Mesendoderm (in vitro differentiated cells): Measurements from ENCODE around the gene SCP2.

ENCODE experiments used
- DNase-seq: peaks from one replicate; pipeline ENCODE4 v3.0.0; 2013
- H2AK5ac ChIP-seq: 2 replicates; pipeline ENCODE4 v1.6.1; 2013; ENCODE audit warnings: low read length, inconsistent platforms
- H2BK120ac ChIP-seq: 2 replicates; pipeline ENCODE4 v1.6.1; 2013; ENCODE audit warnings: low read depth, mild to moderate bottlenecking, low read length, moderate library complexity, mixed read lengths
- H2BK15ac ChIP-seq: replicated peaks from 2 replicates; pipeline ENCODE4 v1.6.1; 2013; ENCODE audit warnings: low read depth, mild to moderate bottlenecking, moderate library complexity
- H2BK5ac ChIP-seq: 2 replicates; pipeline ENCODE4 v1.6.1; 2013; ENCODE audit warnings: low read length, inconsistent platforms
- H3K18ac ChIP-seq: 2 replicates; pipeline ENCODE4 v1.6.1; 2013; ENCODE audit warnings: mild to moderate bottlenecking, low read length, mixed read lengths
- H3K23ac ChIP-seq: one replicate; pipeline ENCODE4 v1.6.1; 2013; ENCODE audit warnings: low read length
- H3K27ac ChIP-seq: 2 replicates; pipeline ENCODE4 v1.5.1; 2013; ENCODE audit warnings: low read depth, mild to moderate bottlenecking, inconsistent platforms, low read length, moderate library complexity
- H3K27me3 ChIP-seq: 2 replicates; pipeline ENCODE4 v1.6.1; 2013; ENCODE audit warnings: low read length, control low read depth, mild to moderate bottlenecking, inconsistent platforms; ENCODE audit not compliant: insufficient read depth, poor library complexity
- H3K36me3 ChIP-seq: 2 replicates; pipeline ENCODE4 v1.6.1; 2013; ENCODE audit warnings: low read length, inconsistent platforms; ENCODE audit not compliant: control insufficient read depth, insufficient read depth
- H3K4ac ChIP-seq: one replicate; pipeline ENCODE4 v1.6.1; 2013; ENCODE audit warnings: low read depth, mild to moderate bottlenecking, low read length, moderate library complexity
- H3K4me1 ChIP-seq: 2 replicates; pipeline ENCODE4 v1.6.1; 2013; ENCODE audit warnings: low read depth, low read length, inconsistent platforms; ENCODE audit not compliant: control insufficient read depth
- H3K4me2 ChIP-seq: 2 replicates; pipeline ENCODE4 v1.6.1; 2013; ENCODE audit warnings: low read length
- H3K4me3 ChIP-seq: 2 replicates; pipeline ENCODE4 v1.5.1; 2013; ENCODE audit warnings: mild to moderate bottlenecking, low read length
- H3K56ac ChIP-seq: one replicate; pipeline ENCODE4 v1.6.1; 2013; ENCODE audit warnings: low read length
- H3K79me1 ChIP-seq: 2 replicates; pipeline ENCODE4 v1.6.1; 2013; ENCODE audit warnings: low read length, inconsistent platforms
- H3K79me2 ChIP-seq: 2 replicates; pipeline ENCODE4 v1.6.1; 2013; ENCODE audit warnings: mild to moderate bottlenecking, low read length; ENCODE audit not compliant: control insufficient read depth, insufficient read depth
- H3K9ac ChIP-seq: 2 replicates; pipeline ENCODE4 v1.6.1; 2013; ENCODE audit warnings: low read length, inconsistent platforms
- H4K5ac ChIP-seq: one replicate; pipeline ENCODE4 v1.6.1; 2013; ENCODE audit warnings: low read length
- H4K8ac ChIP-seq: one replicate; pipeline ENCODE4 v1.6.1; 2013; ENCODE audit warnings: low read depth, mild to moderate bottlenecking, control low read depth, low read length, moderate library complexity
- WGBS: extraction: QIAGEN DNeasy Blood & Tissue Kit; methylation state at CpG from one replicate; pipeline ENCODE4 v1.1.7; 2013; ENCODE audit warnings: low lambda C conversion rate, missing lambda C conversion rate; ENCODE audit not compliant: insufficient coverage; ENCODE audit errors: extremely low coverage; 5-methylcytosine and 5-hydroxymethylcytosine counted together

Gene SCP2

DNA sequence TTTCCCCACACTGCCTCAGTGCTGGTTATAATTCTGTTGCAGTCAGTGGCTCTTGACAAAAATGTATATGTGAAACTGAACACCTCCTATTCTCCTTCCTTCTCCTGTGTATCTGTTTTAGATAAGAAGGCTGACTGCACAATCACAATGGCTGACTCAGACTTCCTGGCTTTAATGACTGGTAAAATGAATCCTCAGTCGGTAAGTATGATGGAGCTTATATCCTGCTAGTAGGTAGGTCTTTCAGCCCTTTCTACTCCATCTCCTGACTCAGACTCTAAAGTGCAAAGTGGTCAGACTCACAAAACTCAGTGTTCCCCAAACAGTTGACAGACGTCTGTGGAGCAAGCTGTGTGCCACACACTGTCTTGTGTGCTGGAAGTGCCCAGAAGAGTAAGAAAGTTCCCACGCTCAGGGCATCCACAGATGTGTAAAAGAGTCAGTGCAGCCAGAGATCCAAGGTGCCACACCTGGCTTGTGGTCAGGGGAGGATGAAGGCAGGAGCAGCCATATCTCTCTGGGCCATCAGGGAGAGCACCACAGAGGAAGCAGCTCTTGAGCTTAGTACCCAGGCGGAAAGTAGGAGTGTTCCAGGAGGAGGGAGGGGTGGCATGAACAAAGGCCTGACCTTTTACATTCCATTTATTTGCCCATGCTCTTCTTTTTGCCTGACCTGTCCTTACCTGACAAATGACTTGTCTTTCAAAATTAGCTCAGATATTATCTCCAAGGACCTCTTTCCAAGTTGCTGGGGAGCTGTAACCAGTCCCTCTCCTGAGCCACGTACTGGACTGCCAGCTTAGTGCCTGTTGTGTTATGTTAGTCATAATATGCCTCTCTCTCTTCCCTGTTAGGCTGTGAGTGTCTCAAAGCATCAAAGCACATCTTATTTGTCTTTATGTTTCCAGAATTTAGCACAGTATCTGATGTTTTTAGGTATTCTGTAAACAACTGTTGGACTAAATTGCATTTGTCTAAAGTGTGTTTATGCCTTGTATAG is 121.0 kb downstream of the SCP2 start:
- Histone ChIP-seq H3K4me2 (no peak overlapping the region), H2BK15ac (no peak overlapping the region), H2AK5ac (no peak overlapping the region), H3K79me1 (no peaks in the 10 kb centered on the region), H3K9ac (no peak overlapping the region), H4K5ac (no peak overlapping the region), H2BK5ac (no peak overlapping the region), H4K8ac (no peak overlapping the region), H3K56ac (no peak overlapping the region), H3K36me3 (no peaks in the 10 kb centered on the region), H3K4me3 (no peak overlapping the region), H3K27ac (no peak overlapping the region), H3K18ac (no peak overlapping the region), H3K4ac (no peak overlapping the region), H2BK120ac (no peak overlapping the region), H3K79me2 (no peaks in the 10 kb centered on the region), H3K27me3 (no peaks in the 10 kb centered on the region), H3K23ac (no peak overlapping the region), H3K4me1 (no peaks in the 10 kb centered on the region)
- no CpG with 5 or more reads among the region's 5 CpGs for WGBS
- no peak for DNase-seq

DNA sequence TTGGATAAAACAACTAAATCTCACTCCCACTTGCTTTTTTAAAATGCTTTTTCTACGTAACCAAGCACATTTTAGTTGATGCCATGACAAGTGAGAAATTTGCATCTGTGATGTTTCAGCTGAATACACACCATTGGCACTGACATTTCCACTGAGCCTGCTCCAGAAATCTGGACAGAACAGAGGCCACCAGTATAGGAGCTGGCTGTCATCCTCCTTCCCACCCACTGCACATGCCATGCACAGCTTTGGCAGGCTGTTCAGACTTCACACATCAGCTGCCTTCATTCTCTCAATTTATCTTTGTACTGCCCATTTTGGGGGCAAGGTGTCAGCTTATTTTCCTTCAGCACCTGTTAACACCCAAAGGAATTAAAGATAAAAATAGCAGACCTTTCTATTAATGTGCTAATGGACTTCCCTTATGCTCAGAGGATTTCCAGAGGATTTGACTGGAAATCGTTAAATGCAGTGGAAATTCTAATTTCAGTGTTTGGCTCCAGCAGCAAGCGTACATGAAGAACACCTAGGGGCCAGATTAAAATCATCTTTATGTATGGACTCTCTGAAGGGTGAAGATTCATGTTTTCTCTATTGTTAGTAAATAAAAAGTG is 122.0 kb downstream of the SCP2 start:
- Histone ChIP-seq H2AK5ac (no peak overlapping the region), H3K79me2 (no peaks in the 10 kb centered on the region), H3K4me3 (no peak overlapping the region), H3K18ac (no peak overlapping the region), H3K23ac (no peak overlapping the region), H3K36me3 (no peaks in the 10 kb centered on the region), H3K4me1 (no peaks in the 10 kb centered on the region), H2BK15ac (no peak overlapping the region), H3K27ac (no peak overlapping the region), H2BK5ac (no peak overlapping the region), H3K79me1 (no peaks in the 10 kb centered on the region), H2BK120ac (no peak overlapping the region), H3K4ac (no peak overlapping the region), H3K56ac (no peak overlapping the region), H3K4me2 (no peak overlapping the region), H4K5ac (no peak overlapping the region), H3K27me3 (no peaks in the 10 kb centered on the region), H4K8ac (no peak overlapping the region), H3K9ac (no peak overlapping the region)
- no CpG with 5 or more reads among the region's 3 CpGs for WGBS
- DNase-seq, result no peak

DNA sequence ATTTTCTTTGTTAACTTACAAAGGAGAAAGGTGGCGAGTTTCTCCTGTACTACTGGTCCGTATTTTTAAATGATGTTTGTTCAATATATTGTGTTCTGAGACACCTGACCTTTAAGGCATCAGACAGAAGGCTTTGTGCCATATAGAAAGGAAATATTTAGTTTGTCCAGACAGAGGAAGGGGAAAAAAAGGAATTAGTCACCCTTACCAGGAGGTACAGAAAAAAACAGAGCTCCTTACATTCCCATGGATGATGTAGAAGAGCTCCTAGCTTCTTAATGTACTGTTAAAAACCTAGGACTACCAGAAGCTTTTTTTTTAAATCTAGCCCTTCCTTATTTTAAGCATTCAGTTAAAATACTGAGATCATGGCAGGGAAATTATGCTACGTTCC is 122.5 kb downstream of the SCP2 start:
- no peak for DNase-seq
- H3K4ac ChIP-seq, result no peak overlapping the region
- no peak overlapping the region for H3K23ac ChIP-seq
- H3K36me3 ChIP-seq, result no peaks in the 10 kb centered on the region
- no peak overlapping the region for H4K8ac ChIP-seq
- no peak overlapping the region for H3K4me3 ChIP-seq
- H3K27me3 ChIP-seq, result no peaks in the 10 kb centered on the region
- H3K79me1 ChIP-seq, result no peaks in the 10 kb centered on the region
- no CpG with 5 or more reads among the region's 3 CpGs for WGBS
- H4K5ac ChIP-seq, result no peak overlapping the region
- H3K9ac ChIP-seq, result no peak overlapping the region
- no peak overlapping the region for H3K4me2 ChIP-seq
- H2BK15ac ChIP-seq, result no peak overlapping the region
- no peak overlapping the region for H3K56ac ChIP-seq
- no peak overlapping the region for H3K18ac ChIP-seq
- no peaks in the 10 kb centered on the region for H3K79me2 ChIP-seq
- H2AK5ac ChIP-seq, result no peak overlapping the region
- H2BK120ac ChIP-seq, result no peak overlapping the region
- no peak overlapping the region for H2BK5ac ChIP-seq
- H3K4me1 ChIP-seq, result no peaks in the 10 kb centered on the region
- H3K27ac ChIP-seq, result no peak overlapping the region

DNA sequence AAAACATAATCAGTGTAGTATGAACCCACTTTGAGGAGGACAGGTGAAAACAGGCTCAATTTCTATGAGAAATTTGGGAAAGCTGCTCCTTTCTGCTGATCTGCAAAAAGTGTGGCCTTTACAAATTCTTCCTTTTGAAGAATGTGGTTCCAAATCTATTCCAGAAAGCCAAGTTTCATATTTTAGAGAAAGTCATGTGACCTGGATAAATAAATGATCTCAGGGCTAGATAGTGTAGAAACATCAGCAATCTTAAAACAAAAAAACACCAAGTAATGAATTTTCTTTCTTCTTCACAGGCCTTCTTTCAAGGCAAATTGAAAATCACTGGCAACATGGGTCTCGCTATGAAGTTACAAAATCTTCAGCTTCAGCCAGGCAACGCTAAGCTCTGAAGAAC is 123.2 kb downstream of the SCP2 start:
- Histone ChIP-seq H3K4ac (no peak overlapping the region), H3K27ac (no peak overlapping the region), H2BK5ac (no peak overlapping the region), H3K4me3 (no peak overlapping the region), H4K8ac (no peak overlapping the region), H2BK120ac (no peak overlapping the region), H3K18ac (no peak overlapping the region), H2AK5ac (no peak overlapping the region), H3K4me1 (no peaks in the 10 kb centered on the region), H3K27me3 (no peaks in the 10 kb centered on the region), H3K79me2 (no peaks in the 10 kb centered on the region), H3K4me2 (no peak overlapping the region), H3K23ac (no peak overlapping the region), H3K79me1 (no peaks in the 10 kb centered on the region), H4K5ac (no peak overlapping the region), H3K9ac (no peak overlapping the region), H3K56ac (no peak overlapping the region), H3K36me3 (no peaks in the 10 kb centered on the region), H2BK15ac (no peak overlapping the region)
- no CpG with 5 or more reads among the region's 2 CpGs for WGBS
- DNase-seq, result no peak

DNA sequence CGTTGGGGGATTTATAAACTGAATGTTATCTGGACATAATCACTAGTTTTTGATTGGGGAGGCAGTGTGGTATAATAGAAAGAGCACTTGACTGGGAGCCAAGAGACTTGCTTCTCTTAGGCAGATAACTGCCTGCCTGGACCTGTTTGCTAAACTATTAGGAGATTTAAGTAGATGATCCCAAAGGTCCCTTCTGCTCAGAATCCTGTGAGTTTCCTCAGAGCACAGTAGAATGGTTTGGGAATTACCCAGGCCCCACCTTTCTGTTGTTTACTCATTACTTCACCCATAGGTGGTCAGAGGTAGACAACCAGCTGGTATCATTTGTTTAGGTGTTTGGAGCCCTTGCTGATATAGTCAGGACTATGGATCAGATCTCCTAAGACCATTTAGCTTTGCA is 124.6 kb downstream of the SCP2 start:
- no peak overlapping the region for H3K23ac ChIP-seq
- no peak overlapping the region for H3K9ac ChIP-seq
- H3K56ac ChIP-seq, result no peak overlapping the region
- no peaks in the 10 kb centered on the region for H3K79me1 ChIP-seq
- H3K36me3 ChIP-seq, result no peaks in the 10 kb centered on the region
- no peak overlapping the region for H3K4me2 ChIP-seq
- no peak overlapping the region for H4K5ac ChIP-seq
- no peaks in the 10 kb centered on the region for H3K79me2 ChIP-seq
- WGBS, result no CpG with 5 or more reads among the region's 1 CpG
- no peak overlapping the region for H3K4me3 ChIP-seq
- H3K4ac ChIP-seq, result no peak overlapping the region
- H3K18ac ChIP-seq, result no peak overlapping the region
- H2BK15ac ChIP-seq, result no peak overlapping the region
- H3K27me3 ChIP-seq, result no peaks in the 10 kb centered on the region
- no peaks in the 10 kb centered on the region for H3K4me1 ChIP-seq
- H2AK5ac ChIP-seq, result no peak overlapping the region
- no peak overlapping the region for H4K8ac ChIP-seq
- H3K27ac ChIP-seq, result no peak overlapping the region
- DNase-seq, result no peak
- H2BK5ac ChIP-seq, result no peak overlapping the region
- no peak overlapping the region for H2BK120ac ChIP-seq
